MM.1S (cell line): Measurements from ENCODE around the gene WAS.

Experiments
- EZH2 ChIP-seq: fragments of 300-600 bp; sonication (generic); optimal IDR thresholded peaks from 2 replicates; pipeline ENCODE3; 2017; ENCODE audit warnings: low read depth, mild to moderate bottlenecking, antibody characterized with exemption, low read length, mixed read lengths
- EZH2phosphoT487 ChIP-seq: fragments of 300-600 bp; sonication (generic); IDR thresholded peaks from 2 replicates; pipeline ENCODE4 v1.6.1; 2018; ENCODE audit warnings: antibody characterized with exemption, low read length
- TF ChIP-seq, protein P1 (sequence below): fragments of 300-600 bp; sonication (generic); IDR thresholded peaks from 2 replicates; pipeline ENCODE4 v1.5.1; 2016; ENCODE audit warnings: antibody characterized with exemption, low read length, mixed read lengths

- TF ChIP-seq, protein P1, sequence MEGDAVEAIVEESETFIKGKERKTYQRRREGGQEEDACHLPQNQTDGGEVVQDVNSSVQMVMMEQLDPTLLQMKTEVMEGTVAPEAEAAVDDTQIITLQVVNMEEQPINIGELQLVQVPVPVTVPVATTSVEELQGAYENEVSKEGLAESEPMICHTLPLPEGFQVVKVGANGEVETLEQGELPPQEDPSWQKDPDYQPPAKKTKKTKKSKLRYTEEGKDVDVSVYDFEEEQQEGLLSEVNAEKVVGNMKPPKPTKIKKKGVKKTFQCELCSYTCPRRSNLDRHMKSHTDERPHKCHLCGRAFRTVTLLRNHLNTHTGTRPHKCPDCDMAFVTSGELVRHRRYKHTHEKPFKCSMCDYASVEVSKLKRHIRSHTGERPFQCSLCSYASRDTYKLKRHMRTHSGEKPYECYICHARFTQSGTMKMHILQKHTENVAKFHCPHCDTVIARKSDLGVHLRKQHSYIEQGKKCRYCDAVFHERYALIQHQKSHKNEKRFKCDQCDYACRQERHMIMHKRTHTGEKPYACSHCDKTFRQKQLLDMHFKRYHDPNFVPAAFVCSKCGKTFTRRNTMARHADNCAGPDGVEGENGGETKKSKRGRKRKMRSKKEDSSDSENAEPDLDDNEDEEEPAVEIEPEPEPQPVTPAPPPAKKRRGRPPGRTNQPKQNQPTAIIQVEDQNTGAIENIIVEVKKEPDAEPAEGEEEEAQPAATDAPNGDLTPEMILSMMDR, result no peak
- no peak for TF ChIP-seq EZH2phosphoT487
- no peak for TF ChIP-seq EZH2
These were observed 53.8 kb downstream of the WAS start for GRCh38 chrX:48737213-48737938.
